GM19035 (cell line): Measurements from ENCODE around the gene PLPP4.

Source experiments
- ATAC-seq: cut with Tn5 transposase; IDR thresholded peaks from one replicate; pipeline ENCODE4 v1.9.1; 2021; ENCODE audit not compliant: unreplicated experiment

Gene PLPP4

GRCh38 chr10:120456143-120456625 lies 843 bp upstream of the PLPP4 start:
- no peak for ATAC-seq

- ATAC-seq, result no peak
These were observed 575 bp downstream of the PLPP4 start for GRCh38 chr10:120457431-120458172.

GRCh38 chr10:120458432-120458831 lies 1.4 kb downstream of the PLPP4 start:
- ATAC-seq, result no peak

- no peak for ATAC-seq
These were observed 2.2 kb downstream of the PLPP4 start for GRCh38 chr10:120459185-120459584.

- ATAC-seq, result no peak
These were observed 3.2 kb downstream of the PLPP4 start for GRCh38 chr10:120460186-120460585.

- no peak for ATAC-seq
These were observed 3.7 kb downstream of the PLPP4 start for GRCh38 chr10:120460776-120461175.

GRCh38 chr10:120462018-120462682 lies 5.1 kb downstream of the PLPP4 start:
- no peak for ATAC-seq

- no peak for ATAC-seq
These were observed 8.1 kb downstream of the PLPP4 start for GRCh38 chr10:120465138-120465537.

- no peak for ATAC-seq
These were observed 9.0 kb downstream of the PLPP4 start for GRCh38 chr10:120466006-120466405.

GRCh38 chr10:120473593-120473992 lies 16.6 kb downstream of the PLPP4 start:
- no peak for ATAC-seq

GRCh38 chr10:120474956-120475355 lies 17.9 kb downstream of the PLPP4 start:
- ATAC-seq, result no peak

GRCh38 chr10:120475844-120476791 lies 19.1 kb downstream of the PLPP4 start:
- ATAC-seq, result no peak

GRCh38 chr10:120477021-120477742 lies 20.2 kb downstream of the PLPP4 start:
- ATAC-seq, result no peak

- no peak for ATAC-seq
These were observed 20.7 kb downstream of the PLPP4 start for GRCh38 chr10:120477743-120478141.

GRCh38 chr10:120478386-120478785 lies 21.4 kb downstream of the PLPP4 start:
- no peak for ATAC-seq

- ATAC-seq, result no peak
These were observed 22.5 kb downstream of the PLPP4 start for GRCh38 chr10:120479506-120479905.

- ATAC-seq, result no peak
These were observed 23.1 kb downstream of the PLPP4 start for GRCh38 chr10:120480065-120480600.

GRCh38 chr10:120480848-120481247 lies 23.8 kb downstream of the PLPP4 start:
- no peak for ATAC-seq

- no peak for ATAC-seq
These were observed 26.0 kb downstream of the PLPP4 start for GRCh38 chr10:120483006-120483405.

- no peak for ATAC-seq
These were observed 26.7 kb downstream of the PLPP4 start for GRCh38 chr10:120483651-120484301.
